Activated CD8-positive, alpha-beta T cell treated with anti-CD3 and anti-CD28 coated beads, Interleukin-2, amount 10 ng/mL, durations not matched to agents 7 days and 5 days (primary cell): ENCODE measurements around the gene SYN1. TPM values are rescaled to one million over a fixed set of nuclear protein-coding genes. Genes with fewer than 3 reads are reported as not detected.

Source experiments
- ATAC-seq: fragments of 150-1000 bp; cut with Tn5 transposase; one replicate; pipeline ENCODE4 v1.10.0; 2021; ENCODE audit warnings: moderate library complexity
- CTCF ChIA-PET: fragments of 350-600 bp; sonication (Branson Sonifier 250); formaldehyde crosslinking; loops from one replicate; lab custom pipeline; 2021; ENCODE audit warnings: antibody characterized with exemption; lab: Charles Lee
- POLR2A ChIA-PET: fragments of 350-600 bp; sonication (Branson Sonifier 250); formaldehyde crosslinking; loops from one replicate; lab custom pipeline; 2021; ENCODE audit warnings: antibody characterized with exemption; lab: Charles Lee
- DNase-seq: peaks from one replicate; pipeline ENCODE4 v3.0.0-alpha.2; 2020
- H3K27ac Mint-ChIP-seq: one replicate; pipeline ENCODE4 v1.8.0; 2021; ENCODE audit warnings: mild to moderate bottlenecking, mixed read lengths
- H3K27me3 Mint-ChIP-seq: one replicate; pipeline ENCODE4 v1.8.0; 2021; ENCODE audit warnings: low read depth, mixed read lengths
- H3K36me3 Mint-ChIP-seq: one replicate; pipeline ENCODE4 v1.8.0; 2021; ENCODE audit warnings: low read depth, mixed read lengths
- H3K4me1 Mint-ChIP-seq: one replicate; pipeline ENCODE4 v1.8.0; 2021; ENCODE audit warnings: low read depth, mixed read lengths
- H3K4me3 Mint-ChIP-seq: one replicate; pipeline ENCODE4 v1.8.0; 2021; ENCODE audit warnings: mild to moderate bottlenecking, mixed read lengths
- H3K9me3 Mint-ChIP-seq: one replicate; pipeline ENCODE4 v1.8.0; 2022; ENCODE audit warnings: mixed read lengths; ENCODE audit not compliant: insufficient read depth
- total RNA-seq, 2 experiments: library from RNA; stranded (reverse); gene quantifications; one replicate each; pipeline ENCODE4 v1.2.3, GENCODE V29; 2021

Gene SYN1
- total RNA-seq, 2 experiments from 2014 or later, result 0.57 to 0.58 TPM

DNA sequence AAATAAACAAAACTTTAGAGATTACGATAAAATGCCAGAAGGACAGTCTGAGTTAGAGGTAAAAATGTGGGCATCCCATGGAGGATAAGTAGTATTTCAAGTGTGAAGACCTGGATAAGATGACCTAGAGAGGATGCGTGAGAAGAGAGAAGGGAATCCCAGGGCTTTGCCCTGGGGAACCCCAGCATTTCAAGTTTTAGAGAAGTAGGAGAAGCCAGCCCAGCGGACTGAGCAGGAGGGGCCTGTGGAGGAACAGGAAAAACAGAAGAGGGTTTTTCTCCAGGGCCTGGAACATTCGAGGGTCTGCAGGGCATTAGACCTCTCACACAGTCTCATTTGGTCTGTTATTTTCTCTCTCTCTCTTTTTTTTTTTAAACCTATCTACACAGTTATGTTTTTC lies 13.0 kb upstream of the SYN1 start:
- peaks cover 17% of the 10 kb centered on the region for H3K36me3 Mint-ChIP-seq
- ChIA-PET CTCF (no interaction called here), POLR2A (no interaction called here)
- no peak overlapping the region for H3K4me3 Mint-ChIP-seq
- no peaks in the 10 kb centered on the region for H3K9me3 Mint-ChIP-seq
- ATAC-seq, result no peak
- DNase-seq, result no peak
- no peak overlapping the region for H3K27ac Mint-ChIP-seq
- no peaks in the 10 kb centered on the region for H3K27me3 Mint-ChIP-seq
- peaks cover 31% of the 10 kb centered on the region for H3K4me1 Mint-ChIP-seq

DNA sequence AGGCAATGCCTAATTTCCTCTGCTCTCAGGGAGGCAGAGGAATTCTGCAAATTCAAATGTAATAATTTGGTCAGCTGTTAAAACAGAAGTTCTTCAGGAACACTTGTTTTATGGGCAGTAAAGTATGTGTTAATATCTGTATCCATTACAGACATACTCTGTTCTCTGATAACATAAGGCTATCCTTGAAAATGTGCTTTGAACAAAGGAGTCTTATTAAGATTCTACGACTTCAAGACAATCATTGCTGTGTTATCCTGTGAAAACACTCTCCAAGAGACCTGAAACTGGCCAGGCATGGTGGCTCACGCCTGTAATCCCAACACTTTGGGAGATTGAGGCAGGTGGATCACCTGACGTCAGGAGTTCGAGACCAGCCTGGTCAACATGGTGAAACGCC lies 12.0 kb upstream of the SYN1 start:
- no peak overlapping the region for H3K27ac Mint-ChIP-seq
- ChIA-PET CTCF (interaction anchor here (1.2 to 1.6 kb wide), 2 partner anchors 8 to 12 kb away, joined by 4 to 5 read pairs; no protein-coding TSS in a partner anchor), POLR2A (no interaction called here)
- DNase-seq, result no peak
- no peaks in the 10 kb centered on the region for H3K27me3 Mint-ChIP-seq
- no peak for ATAC-seq
- peaks cover 22% of the 10 kb centered on the region for H3K4me1 Mint-ChIP-seq
- H3K36me3 Mint-ChIP-seq, result peaks cover 7% of the 10 kb centered on the region
- H3K9me3 Mint-ChIP-seq, result no peaks in the 10 kb centered on the region
- H3K4me3 Mint-ChIP-seq, result no peak overlapping the region

DNA sequence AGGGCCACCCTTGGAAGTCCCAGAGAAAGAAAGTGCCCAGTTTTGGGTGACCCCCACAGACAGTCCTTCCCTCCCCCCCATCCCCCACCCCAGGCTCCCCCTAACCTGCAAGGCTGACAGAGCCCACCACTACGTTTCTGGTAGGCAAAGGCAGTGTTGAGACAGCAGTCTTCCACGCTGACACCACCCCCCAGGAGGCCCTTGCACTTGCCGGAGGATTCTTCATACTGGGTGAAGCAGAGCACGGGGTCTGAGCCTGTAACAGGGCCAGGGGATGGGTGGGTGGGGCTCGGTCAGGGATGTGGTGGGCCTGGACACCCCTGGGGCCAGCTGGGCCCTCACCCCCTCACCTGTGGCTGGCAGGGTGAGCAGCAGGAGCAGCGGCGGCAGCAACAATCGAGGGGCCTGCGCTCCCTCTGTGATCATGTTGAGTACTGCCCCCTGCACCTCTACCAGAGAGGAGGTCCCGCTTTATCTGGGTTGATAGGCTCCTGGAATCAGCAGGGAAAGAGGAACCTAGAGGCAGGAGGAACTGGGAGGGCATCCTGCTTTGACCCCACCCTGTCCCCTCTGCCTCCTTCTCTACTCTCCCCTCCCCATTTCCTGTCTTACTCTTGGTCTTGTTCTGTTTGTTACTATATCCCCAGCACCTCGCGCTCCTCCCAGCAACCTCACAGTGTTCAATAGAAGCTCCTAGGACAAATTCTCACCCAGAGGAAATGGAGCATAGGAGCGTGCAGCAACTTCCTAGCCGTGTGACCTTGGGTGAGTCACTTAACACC lies 10.0 kb upstream of the SYN1 start, which contains the start of gene CFP:
Gene CFP, minus strand, starts transcription at position 512 of the 782 bp plus-strand sequence. Its CDS starts 86 bp downstream, at position 426.
- Mint-ChIP-seq H3K27me3 (no peaks in the 10 kb centered on the region), H3K36me3 (no peaks in the 10 kb centered on the region), H3K4me1 (peaks cover 14% of the 10 kb centered on the region), H3K4me3 (peak within 1 kb of the TSS; percentile 70), H3K9me3 (no peaks in the 10 kb centered on the region), H3K27ac (peak within 1 kb of the TSS; percentile 82)
- CTCF ChIA-PET, result interaction anchor here (1.0 to 2.1 kb wide), 6 partner anchors 10 to 132 kb away, joined by 3 to 6 read pairs (median 4); partner anchors contain the start of genes ELK1 and TIMP1
- POLR2A ChIA-PET, result interaction anchor here (1.0 kb wide), 2 partner anchors 20 to 73 kb away, joined by 3 read pairs; no protein-coding TSS in a partner anchor
- DNase-seq, result no peak
- ATAC-seq, result peak; percentile 69

DNA sequence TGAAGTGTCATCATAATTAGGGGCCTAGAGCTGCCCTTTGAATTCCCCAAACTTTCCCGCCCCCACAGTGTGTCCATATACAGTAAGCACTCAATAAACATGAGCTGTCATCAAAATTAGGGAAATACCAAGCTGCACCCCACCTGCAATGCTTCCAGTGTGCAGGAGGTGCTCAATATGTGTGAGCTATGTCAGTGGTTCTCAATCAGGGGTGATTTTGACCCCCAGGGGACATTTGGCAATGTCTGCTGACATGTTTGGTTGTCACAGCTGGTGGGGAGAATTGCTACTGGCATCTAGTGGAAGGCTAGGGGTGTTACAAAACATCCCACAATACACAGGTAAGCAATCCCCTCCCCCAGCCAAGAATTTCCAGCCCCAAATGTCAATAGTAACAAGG lies 9.3 kb upstream of the SYN1 start:
- peak overlapping the region; percentile 73 for H3K27ac Mint-ChIP-seq
- H3K4me3 Mint-ChIP-seq, result peak overlapping the region; percentile 70
- no peaks in the 10 kb centered on the region for H3K9me3 Mint-ChIP-seq
- no peaks in the 10 kb centered on the region for H3K27me3 Mint-ChIP-seq
- ATAC-seq (no peak), DNase-seq (peak; percentile 31)
- H3K36me3 Mint-ChIP-seq, result no peaks in the 10 kb centered on the region
- ChIA-PET POLR2A (no interaction called here), CTCF (interaction anchor here (1.0 to 2.1 kb wide), 4 partner anchors 16 to 131 kb away, joined by 3 to 6 read pairs (median 4); partner anchors contain the start of gene TIMP1)
- H3K4me1 Mint-ChIP-seq, result peaks cover 15% of the 10 kb centered on the region

DNA sequence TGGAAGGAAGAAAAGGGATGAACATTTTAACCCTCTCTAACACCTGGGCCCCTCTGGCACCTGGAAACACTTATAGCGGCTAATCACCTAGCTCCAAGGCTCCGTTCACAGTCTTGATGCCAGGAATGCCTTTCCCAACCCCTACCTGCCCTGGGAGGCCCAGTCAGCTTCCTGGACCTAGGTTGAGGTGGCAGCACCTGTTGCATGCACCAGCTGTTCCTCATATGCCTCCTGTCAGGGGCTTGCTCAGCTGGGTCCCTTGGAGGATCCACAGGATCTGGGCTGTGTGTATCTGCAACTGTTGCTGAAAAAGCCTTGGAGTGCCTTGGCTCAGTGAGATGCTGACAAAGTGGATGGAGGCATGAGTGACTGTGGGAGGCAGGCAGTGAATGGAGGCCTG lies 5.7 kb upstream of the SYN1 start:
- no peak for ATAC-seq
- no peak overlapping the region for H3K27ac Mint-ChIP-seq
- H3K36me3 Mint-ChIP-seq, result no peaks in the 10 kb centered on the region
- no peaks in the 10 kb centered on the region for H3K9me3 Mint-ChIP-seq
- ChIA-PET POLR2A (no interaction called here), CTCF (no interaction called here)
- DNase-seq, result no peak
- no peak overlapping the region for H3K4me3 Mint-ChIP-seq
- H3K27me3 Mint-ChIP-seq, result peaks cover 16% of the 10 kb centered on the region
- H3K4me1 Mint-ChIP-seq, result peaks cover 22% of the 10 kb centered on the region

DNA sequence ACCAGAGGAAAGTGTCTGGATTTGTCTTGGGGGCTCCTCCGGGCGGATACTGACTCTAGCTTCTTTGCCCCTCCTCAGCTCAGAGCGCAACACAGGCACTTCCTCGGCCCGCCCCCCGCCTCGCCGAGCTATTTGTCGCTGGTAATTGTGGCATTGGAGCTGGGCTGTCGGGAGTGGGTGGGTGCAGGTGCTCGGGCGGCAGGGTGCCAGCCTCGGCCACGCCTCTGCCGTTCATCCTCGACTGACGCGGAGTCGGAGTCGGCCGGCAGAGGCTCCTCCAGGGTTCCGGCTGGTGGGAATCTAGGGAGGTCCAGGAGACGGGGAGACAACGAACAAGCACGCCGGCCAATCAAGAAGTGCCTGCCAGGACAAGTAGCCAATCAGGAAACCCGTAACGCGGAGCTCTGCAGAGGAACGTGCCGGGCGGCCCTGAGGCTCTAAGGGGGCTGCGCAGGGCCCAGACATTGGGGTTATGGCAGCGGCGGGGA lies 3.9 kb upstream of the SYN1 start:
- H3K9me3 Mint-ChIP-seq, result no peaks in the 10 kb centered on the region
- CTCF ChIA-PET, result no interaction called here
- peak overlapping the region; percentile 78 for H3K4me3 Mint-ChIP-seq
- no peak overlapping the region for H3K27ac Mint-ChIP-seq
- ATAC-seq (peak; percentile 58), DNase-seq (peak; percentile 39)
- peaks cover 17% of the 10 kb centered on the region for H3K4me1 Mint-ChIP-seq
- POLR2A ChIA-PET, result interaction anchor here (1.0 kb wide), 1 partner anchor 57 kb away, joined by 4 read pairs; no protein-coding TSS in a partner anchor
- H3K36me3 Mint-ChIP-seq, result no peaks in the 10 kb centered on the region
- peaks cover 20% of the 10 kb centered on the region for H3K27me3 Mint-ChIP-seq

DNA sequence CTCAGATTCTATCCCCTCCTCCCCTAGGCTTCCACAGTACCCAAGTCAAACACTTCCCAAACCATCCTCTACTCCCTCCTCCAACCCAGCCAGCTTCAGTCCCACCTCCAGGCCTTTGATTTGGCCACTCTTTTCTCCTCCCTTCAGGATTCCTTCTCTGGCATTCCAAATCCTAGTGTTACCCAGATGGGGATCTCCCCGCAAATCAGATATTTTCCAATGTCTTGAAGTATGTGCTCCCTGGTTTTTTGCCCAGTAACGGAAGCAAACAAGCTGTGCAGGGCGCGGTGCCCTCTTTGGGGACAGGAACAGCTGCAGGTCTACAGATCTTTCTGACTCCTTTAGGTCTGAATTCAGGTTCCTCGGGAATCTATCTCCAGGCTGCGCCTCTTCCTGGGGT lies 2.2 kb upstream of the SYN1 start:
- no peak for DNase-seq
- ChIA-PET POLR2A (interaction anchor here (0.7 kb wide), 1 partner anchor 58 kb away, joined by 3 read pairs; no protein-coding TSS in a partner anchor), CTCF (no interaction called here)
- Mint-ChIP-seq H3K36me3 (no peaks in the 10 kb centered on the region), H3K27me3 (peaks cover 33% of the 10 kb centered on the region), H3K4me1 (peaks cover 17% of the 10 kb centered on the region), H3K9me3 (no peaks in the 10 kb centered on the region), H3K27ac (no peak overlapping the region), H3K4me3 (no peak overlapping the region)
- ATAC-seq, result no peak

DNA sequence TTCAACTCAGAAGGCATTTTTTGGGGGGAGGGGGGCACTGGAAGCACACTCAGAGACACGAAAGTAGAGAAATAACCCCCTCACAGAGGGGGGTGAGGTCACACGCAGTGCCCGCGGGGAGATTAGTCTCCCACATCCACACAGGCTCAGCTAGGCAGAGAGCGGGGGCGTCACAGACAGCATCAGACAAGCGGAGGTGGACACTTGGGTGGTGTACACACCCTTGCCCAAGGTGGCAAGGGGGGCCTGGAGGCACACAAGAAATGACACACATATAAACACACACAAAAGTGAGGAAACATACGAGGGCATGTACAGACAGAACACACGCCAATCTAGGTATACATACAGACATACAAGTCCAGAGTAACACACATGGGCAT lies 637 bp upstream of the SYN1 start:
- Mint-ChIP-seq H3K27me3 (peaks cover 39% of the 10 kb centered on the region), H3K36me3 (no peaks in the 10 kb centered on the region), H3K4me1 (peaks cover 17% of the 10 kb centered on the region), H3K4me3 (peak overlapping the region; percentile 43), H3K9me3 (no peaks in the 10 kb centered on the region), H3K27ac (no peak overlapping the region)
- DNase-seq, result no peak
- CTCF ChIA-PET, result no interaction called here
- POLR2A ChIA-PET, result no interaction called here
- no peak for ATAC-seq

DNA sequence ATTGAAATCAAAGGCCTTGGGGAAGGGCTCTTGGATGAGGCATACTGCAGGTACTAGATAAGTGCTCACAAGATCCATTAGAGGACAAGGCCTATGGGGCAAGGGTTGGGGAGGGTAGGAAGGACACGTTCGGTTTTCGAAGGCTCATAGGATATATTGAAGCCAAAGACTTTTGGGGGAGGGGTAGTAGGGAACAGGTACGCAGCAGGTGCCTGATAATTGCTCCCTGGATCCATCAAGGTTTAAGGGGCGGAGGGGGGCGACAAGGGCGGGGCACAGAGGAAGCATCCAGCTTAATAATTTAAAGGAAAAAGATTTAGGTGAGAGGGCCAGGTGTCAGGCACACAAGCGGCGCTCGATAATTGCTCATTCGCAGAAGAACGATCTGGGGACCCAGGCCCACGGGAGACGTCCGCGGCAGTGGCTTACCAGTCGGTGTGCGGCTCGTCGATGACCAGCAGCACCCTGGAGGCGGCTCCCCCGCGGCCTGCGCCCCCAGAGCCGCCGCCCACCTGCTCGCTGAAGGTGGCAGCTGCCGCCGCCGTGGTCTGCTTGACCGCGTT lies 653 bp downstream of the SYN1 start:
- CTCF ChIA-PET, result no interaction called here
- Mint-ChIP-seq H3K4me3 (peak overlapping the region; percentile 23), H3K27me3 (peaks cover 41% of the 10 kb centered on the region), H3K9me3 (no peaks in the 10 kb centered on the region), H3K36me3 (no peaks in the 10 kb centered on the region), H3K27ac (no peak overlapping the region), H3K4me1 (peaks cover 16% of the 10 kb centered on the region)
- DNase-seq, result no peak
- POLR2A ChIA-PET, result no interaction called here
- ATAC-seq, result no peak

DNA sequence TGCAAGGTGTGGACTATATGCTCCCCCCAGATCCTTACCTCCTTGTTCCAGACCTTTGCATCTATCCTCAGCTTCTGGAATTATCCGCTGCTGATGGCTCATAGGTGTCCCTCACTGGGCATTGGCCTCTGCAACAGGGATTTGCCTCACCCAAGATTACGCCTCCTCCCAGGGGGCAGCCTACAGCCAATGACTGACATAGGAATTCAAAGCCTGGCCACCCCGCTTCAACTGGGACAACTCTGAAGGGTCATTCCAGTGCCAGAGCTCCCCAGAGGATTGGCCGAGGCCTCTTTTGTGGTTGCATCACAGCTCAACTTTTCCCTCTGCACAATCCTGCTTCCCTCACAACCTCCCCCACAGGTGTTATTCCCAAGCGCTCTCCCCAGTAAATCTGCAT lies 5.0 kb downstream of the SYN1 start:
- ChIA-PET CTCF (no interaction called here), POLR2A (no interaction called here)
- H3K27me3 Mint-ChIP-seq, result peaks cover 24% of the 10 kb centered on the region
- H3K4me3 Mint-ChIP-seq, result no peak overlapping the region
- H3K36me3 Mint-ChIP-seq, result no peaks in the 10 kb centered on the region
- ATAC-seq (no peak), DNase-seq (no peak)
- no peaks in the 10 kb centered on the region for H3K9me3 Mint-ChIP-seq
- H3K4me1 Mint-ChIP-seq, result peaks cover 4% of the 10 kb centered on the region
- no peak overlapping the region for H3K27ac Mint-ChIP-seq

DNA sequence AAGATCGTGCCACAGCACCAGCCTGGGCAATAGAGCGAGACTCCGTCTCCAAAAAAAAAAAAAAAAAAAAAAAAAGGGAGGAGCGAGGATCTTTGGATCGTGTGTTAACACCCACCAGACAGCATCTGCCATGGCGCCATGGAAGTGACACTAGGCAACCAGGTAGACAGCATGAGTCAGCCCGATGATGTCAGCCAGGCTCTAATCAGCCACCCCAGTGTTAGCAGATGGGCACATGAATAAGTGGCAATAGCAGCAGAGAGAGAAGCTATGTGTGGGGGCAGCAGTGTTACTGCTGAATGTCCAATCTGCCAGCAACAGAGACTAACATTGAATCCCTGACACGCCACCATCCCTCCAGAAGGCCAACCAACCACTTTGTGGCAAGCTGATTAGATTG lies 6.6 kb downstream of the SYN1 start:
- no peak for DNase-seq
- no peak overlapping the region for H3K4me3 Mint-ChIP-seq
- peaks cover 16% of the 10 kb centered on the region for H3K27me3 Mint-ChIP-seq
- H3K36me3 Mint-ChIP-seq, result no peaks in the 10 kb centered on the region
- no peaks in the 10 kb centered on the region for H3K4me1 Mint-ChIP-seq
- no peaks in the 10 kb centered on the region for H3K9me3 Mint-ChIP-seq
- CTCF ChIA-PET, result no interaction called here
- no peak for ATAC-seq
- no peak overlapping the region for H3K27ac Mint-ChIP-seq
- POLR2A ChIA-PET, result no interaction called here

DNA sequence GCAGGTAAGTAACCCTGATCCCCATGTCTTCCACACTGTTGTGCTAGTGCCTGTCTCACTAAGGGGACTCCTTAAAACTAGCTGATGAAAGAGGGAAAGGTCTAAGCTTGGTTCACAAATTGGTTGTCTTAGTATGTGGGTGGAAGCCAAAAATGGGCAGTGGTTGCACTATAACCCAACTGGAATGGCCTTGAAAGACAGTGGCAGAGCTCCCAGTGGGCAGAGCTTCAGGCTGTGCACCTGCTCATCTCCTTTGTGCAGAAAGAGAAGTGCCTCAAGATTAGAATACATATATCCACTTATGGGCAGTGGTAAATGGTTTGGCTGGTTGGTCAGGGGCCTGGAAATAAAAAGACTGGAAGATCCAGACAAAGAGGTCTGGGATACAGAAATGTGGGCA lies 7.2 kb downstream of the SYN1 start:
- ChIA-PET POLR2A (no interaction called here), CTCF (no interaction called here)

More for the DNA sequence above, 7.2 kb downstream of the SYN1 start:
- no peak overlapping the region for H3K4me3 Mint-ChIP-seq
- H3K4me1 Mint-ChIP-seq, result peaks cover 2% of the 10 kb centered on the region
- DNase-seq (no peak), ATAC-seq (no peak)
- no peaks in the 10 kb centered on the region for H3K36me3 Mint-ChIP-seq
- peaks cover 9% of the 10 kb centered on the region for H3K27me3 Mint-ChIP-seq
- H3K27ac Mint-ChIP-seq, result no peak overlapping the region
- H3K9me3 Mint-ChIP-seq, result no peaks in the 10 kb centered on the region
